DLD1 (cell line): ENCODE results near the gene NMNAT2.

Experiments
- in situ Hi-C: cut with HindIII; loops from 2 replicates; pipeline ENCODE4 v1.10.0; 2017; ENCODE audit warnings: low sequenced_read_pairs

Gene NMNAT2

GRCh38 chr1:183241471-183241870, 176.7 kb downstream of the NMNAT2 start:
- in situ Hi-C loops: loop anchor here (25.0 kb wide), 1 partner anchor 104 kb away; no protein-coding TSS in a partner anchor

- in situ Hi-C loops: loop anchor here (25.0 kb wide), 1 partner anchor 104 kb away; no protein-coding TSS in a partner anchor
These were observed 177.3 kb downstream of the NMNAT2 start for GRCh38 chr1:183240853-183241252.

- in situ Hi-C loops: loop anchor here (25.0 kb wide), 1 partner anchor 103 kb away; no protein-coding TSS in a partner anchor
These were observed 177.7 kb downstream of the NMNAT2 start for GRCh38 chr1:183240526-183240825.

- in situ Hi-C loops: loop anchor here (25.0 kb wide), 1 partner anchor 103 kb away; no protein-coding TSS in a partner anchor
These were observed 178.2 kb downstream of the NMNAT2 start for GRCh38 chr1:183239793-183240525.

- in situ Hi-C loops: loop anchor here (25.0 kb wide), 1 partner anchor 102 kb away; no protein-coding TSS in a partner anchor
These were observed 178.9 kb downstream of the NMNAT2 start for GRCh38 chr1:183239220-183239742.

GRCh38 chr1:183238071-183238470, 180.1 kb downstream of the NMNAT2 start:
- in situ Hi-C loops: loop anchor here (25.0 kb wide), 1 partner anchor 101 kb away; no protein-coding TSS in a partner anchor

GRCh38 chr1:183237046-183237445, 181.1 kb downstream of the NMNAT2 start:
- in situ Hi-C loops: loop anchor here (25.0 kb wide), 1 partner anchor 100 kb away; no protein-coding TSS in a partner anchor

DNA sequence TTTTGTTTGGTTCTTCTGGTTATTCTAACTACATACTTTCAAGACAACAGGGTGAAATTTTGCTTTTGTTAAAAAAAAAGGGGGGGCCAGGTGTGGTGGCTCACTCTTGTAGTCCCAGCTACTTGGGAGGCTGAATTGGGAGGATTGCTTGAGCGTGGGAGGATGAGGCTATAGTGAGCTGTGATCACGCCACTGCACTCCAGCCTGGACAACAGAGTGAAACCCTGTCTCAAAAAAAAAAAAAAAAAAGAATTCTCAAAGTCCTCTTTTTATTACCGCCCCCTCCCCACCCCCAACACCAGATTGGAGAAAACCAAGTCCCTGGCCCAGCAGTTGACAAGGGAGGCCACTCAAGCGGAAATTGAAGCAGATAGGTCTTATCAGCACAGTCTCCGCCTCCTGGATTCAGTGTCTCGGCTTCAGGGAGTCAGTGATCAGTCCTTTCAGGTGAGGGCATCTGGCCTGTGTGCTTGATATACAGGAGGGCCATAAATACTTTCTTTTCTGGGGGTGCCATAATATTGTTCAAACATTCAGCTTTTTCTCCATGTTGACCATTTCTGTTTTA, 181.9 kb downstream of the NMNAT2 start:
- in situ Hi-C loops: loop anchor here (25.0 kb wide), 1 partner anchor 99 kb away; no protein-coding TSS in a partner anchor

DNA sequence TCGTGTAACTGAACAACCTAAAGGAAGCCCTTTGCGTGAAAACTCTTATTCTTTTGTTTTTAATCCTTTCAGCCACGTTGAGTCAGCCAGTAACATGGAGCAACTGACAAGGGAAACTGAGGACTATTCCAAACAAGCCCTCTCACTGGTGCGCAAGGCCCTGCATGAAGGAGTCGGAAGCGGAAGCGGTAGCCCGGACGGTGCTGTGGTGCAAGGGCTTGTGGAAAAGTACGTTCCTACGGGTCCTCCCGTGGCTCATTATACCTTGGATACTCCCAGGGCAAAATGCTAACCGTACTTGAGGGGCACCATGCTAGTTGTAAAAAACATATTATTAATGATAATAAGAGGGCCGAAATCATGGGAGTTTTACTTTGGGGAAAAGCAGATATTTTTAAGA, 182.7 kb downstream of the NMNAT2 start:
- in situ Hi-C loops: loop anchor here (25.0 kb wide), 1 partner anchor 98 kb away; no protein-coding TSS in a partner anchor

DNA sequence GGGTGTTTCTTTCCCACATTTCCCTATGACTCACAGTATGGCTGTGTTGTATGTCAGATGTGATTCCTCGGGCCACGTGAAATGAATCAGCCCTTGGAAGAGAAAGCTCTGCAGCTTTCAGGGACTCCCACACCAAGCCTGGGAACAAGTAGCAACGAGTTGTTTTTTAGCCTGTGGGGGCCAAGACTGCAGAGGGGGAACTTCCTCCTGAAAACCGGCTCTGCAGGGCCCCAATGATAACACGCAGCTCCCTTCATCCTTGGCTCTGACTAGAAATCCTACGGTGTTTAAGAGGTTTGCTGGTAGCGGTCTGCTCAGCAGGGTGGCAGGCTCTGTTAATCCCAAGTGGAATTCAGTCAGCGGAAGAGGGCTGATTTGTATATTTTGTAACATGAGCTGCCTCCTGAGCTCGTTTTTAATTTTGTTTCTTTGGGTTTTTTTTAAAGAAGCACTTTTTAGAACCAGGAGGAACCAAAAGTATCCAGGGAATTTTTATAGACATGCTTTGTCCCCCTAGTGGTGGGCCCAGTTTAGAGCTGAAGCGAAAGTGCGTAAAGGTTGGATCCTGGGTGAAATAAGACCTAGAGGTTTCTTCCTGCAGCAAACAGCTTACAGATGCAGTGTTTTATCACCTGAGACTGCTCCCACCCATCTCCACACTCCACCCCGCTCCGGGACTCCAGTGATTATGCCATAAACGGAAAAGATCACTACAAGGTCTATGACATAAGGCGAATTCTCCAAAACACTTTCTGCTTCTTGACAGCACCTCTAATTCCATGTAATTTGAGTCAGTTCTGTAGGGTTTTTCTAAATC, 183.3 kb downstream of the NMNAT2 start:
- in situ Hi-C loops: loop anchor here (25.0 kb wide), 1 partner anchor 98 kb away; no protein-coding TSS in a partner anchor

GRCh38 chr1:183233113-183233512, 185.1 kb downstream of the NMNAT2 start:
- in situ Hi-C loops: loop anchor here (25.0 kb wide), 1 partner anchor 96 kb away; no protein-coding TSS in a partner anchor

DNA sequence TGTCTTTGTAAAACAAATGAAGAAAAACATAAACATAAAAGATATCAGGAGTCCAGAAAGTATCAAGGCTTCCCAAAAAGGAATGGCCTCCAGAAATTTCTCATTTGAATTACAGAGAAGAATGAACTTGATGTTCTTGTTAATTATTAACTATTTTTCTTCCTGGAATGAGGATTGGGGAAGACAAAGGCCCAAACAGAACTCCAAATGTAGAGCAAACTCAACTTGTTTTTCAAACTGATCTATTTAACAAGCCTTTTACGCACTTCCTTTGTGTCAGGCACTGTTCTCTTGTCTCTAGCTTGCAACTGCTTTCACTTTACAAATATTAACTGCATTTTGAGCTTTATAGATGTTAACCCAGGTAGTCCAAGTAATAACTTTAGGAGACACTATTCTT, 186.6 kb downstream of the NMNAT2 start:
- in situ Hi-C loops: loop anchor here (25.0 kb wide), 1 partner anchor 94 kb away; no protein-coding TSS in a partner anchor

DNA sequence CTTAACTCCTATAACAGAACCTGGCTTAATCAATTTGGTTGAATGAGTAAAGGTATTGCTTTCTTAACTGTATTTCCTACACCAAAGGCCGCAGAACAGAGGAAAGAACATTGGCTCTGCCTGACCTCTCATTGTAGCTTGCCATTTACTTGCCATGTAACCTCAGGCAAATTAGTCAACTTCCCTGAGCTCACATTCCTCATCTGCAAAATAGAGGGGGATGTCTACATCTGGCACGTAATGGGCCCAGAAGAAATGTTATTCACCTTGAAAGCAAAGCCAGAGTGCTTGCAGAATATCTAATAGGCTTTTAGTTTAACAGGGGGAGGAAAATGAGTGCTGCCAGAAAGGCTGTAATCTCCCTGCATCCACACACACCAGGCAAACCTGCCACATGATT, 187.8 kb downstream of the NMNAT2 start:
- in situ Hi-C loops: loop anchor here (25.0 kb wide), 1 partner anchor 93 kb away; no protein-coding TSS in a partner anchor

DNA sequence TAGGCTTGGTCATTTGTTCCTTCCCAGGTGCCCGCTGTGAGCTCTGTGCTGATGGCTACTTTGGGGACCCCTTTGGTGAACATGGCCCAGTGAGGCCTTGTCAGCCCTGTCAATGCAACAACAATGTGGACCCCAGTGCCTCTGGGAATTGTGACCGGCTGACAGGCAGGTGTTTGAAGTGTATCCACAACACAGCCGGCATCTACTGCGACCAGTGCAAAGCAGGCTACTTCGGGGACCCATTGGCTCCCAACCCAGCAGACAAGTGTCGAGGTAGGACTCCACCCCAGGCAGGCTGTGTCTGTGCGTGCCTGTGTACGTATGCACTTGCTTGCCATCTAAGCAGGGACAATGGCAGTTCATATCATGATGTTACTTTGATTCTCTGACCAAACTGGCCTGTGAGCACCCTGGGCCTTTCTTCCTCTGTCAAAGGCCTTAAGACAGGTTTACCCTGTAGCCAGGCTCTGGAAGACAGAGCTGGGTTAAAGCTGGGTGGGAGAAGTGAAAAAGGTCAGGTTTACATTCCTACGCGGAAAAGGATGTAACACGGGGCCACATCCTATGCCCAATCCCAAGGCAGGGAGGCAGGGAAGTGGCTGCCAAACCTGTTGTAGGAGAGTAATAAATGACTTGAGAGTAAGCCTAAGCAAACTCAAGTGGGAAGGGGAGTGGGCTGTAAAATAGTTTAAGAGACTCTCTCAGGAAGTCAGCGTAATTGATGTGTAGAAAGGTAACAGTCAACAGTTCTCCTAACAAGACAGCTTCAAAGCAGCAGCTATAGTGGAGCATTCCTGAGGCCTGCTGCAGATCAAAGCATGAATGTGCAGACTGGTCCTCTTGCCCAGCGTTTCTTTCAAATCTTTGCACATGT, 189.6 kb downstream of the NMNAT2 start:
- in situ Hi-C loops: loop anchor here (25.0 kb wide), 1 partner anchor 91 kb away; no protein-coding TSS in a partner anchor

GRCh38 chr1:183227422-183228346, 190.5 kb downstream of the NMNAT2 start:
- in situ Hi-C loops: loop anchor here (25.0 kb wide), 1 partner anchor 90 kb away; no protein-coding TSS in a partner anchor

- in situ Hi-C loops: loop anchor here (25.0 kb wide), 1 partner anchor 90 kb away; no protein-coding TSS in a partner anchor
These were observed 191.2 kb downstream of the NMNAT2 start for GRCh38 chr1:183226963-183227362.

- in situ Hi-C loops: loop anchor here (25.0 kb wide), 1 partner anchor 89 kb away; no protein-coding TSS in a partner anchor
These were observed 191.8 kb downstream of the NMNAT2 start for GRCh38 chr1:183226361-183226760.

GRCh38 chr1:183223467-183223866, 194.7 kb downstream of the NMNAT2 start:
- in situ Hi-C loops: no loop called here
